ENCODE results near the gene ABHD15. TPM values are rescaled to one million over a fixed set of nuclear protein-coding genes. Genes with fewer than 3 reads are reported as not detected.

ABHD15 gene
- total and polyA plus RNA-seq, 9 of the 15 experiments (the other 6 are each of a cell fraction or from before 2014, with no cell fraction given): 0.85 to 4.2 (median 2.1) TPM

- TF ChIP-seq ZBTB1 (CRISPR knock-in tag; IDR thresholded peaks at IDR 0.05; ENCODE audit: borderline replicate concordance, low read depth) (no peak), ETV1 (tag; conservative IDR thresholded peaks at IDR 0.05; ENCODE audit: low read depth) (no peak), NCOA1 (IDR thresholded peaks at IDR 0.05; ENCODE audit: low read depth) (no peak), SMARCE1 (IDR thresholded peaks at IDR 0.05) (no peak), SRSF3 (IDR thresholded peaks at IDR 0.05; ENCODE audit: insufficient read depth, low read length) (no peak), FOXA3 (CRISPR knock-in tag; conservative IDR thresholded peaks at IDR 0.05 in 1 of 2, IDR thresholded peaks at IDR 0.05 in 1 of 2) (no peak), ZNF518B (CRISPR knock-in tag; IDR thresholded peaks at IDR 0.05) (no peak), CHD1 (IDR thresholded peaks at IDR 0.05; ENCODE audit: low read length) (no peak), MEIS2 (IDR thresholded peaks at IDR 0.05; ENCODE audit: partially characterized antibody) (no peak), RBM14 (IDR thresholded peaks at IDR 0.05; ENCODE audit: borderline replicate concordance, insufficient read depth, low read depth, low read length) (no peak), SRF (CRISPR knock-in tag; IDR thresholded peaks at IDR 0.05) (no peak), CLOCK (CRISPR knock-in tag; IDR thresholded peaks at IDR 0.05; ENCODE audit: borderline replicate concordance) (no peak), MIER1 (IDR thresholded peaks at IDR 0.05; ENCODE audit: low read depth) (no peak), SFPQ (IDR thresholded peaks at IDR 0.05; ENCODE audit: low read depth, low read length) (no peak), ATF7 (IDR thresholded peaks at IDR 0.05) (no peak; the same call in 1 of the 2 replicates), DIDO1 (tag; IDR thresholded peaks at IDR 0.05; ENCODE audit: low read depth) (no peak), ZNF696 (CRISPR knock-in tag; conservative IDR thresholded peaks at IDR 0.05) (no peak), ZBTB17 (CRISPR knock-in tag; IDR thresholded peaks at IDR 0.05) (no peak), GATAD2B (IDR thresholded peaks at IDR 0.05; ENCODE audit: borderline replicate concordance) (no peak), TCF3 (CRISPR knock-in tag; IDR thresholded peaks at IDR 0.05) (no peak)
These were observed 24.4 kb upstream of the ABHD15 start (continued) for GRCh38 chr17:29591146-29591736.
